Fibroblast of pulmonary artery (primary cell): Measurements from ENCODE around the gene SLC36A4.

ENCODE experiments used
- DNase-seq: peaks from one replicate; pipeline ENCODE4 v3.0.0-alpha.2; 2010; ENCODE audit warnings: low read depth
- H3K4me3 ChIP-seq: replicated peaks from 2 replicates; pipeline ENCODE4 v1.5.1; 2011; ENCODE audit warnings: low read depth, mild to moderate bottlenecking, control low read depth, low read length, moderate library complexity
- TF ChIP-seq, protein P1 (sequence below): IDR thresholded peaks from 2 replicates; pipeline ENCODE4 v1.5.1; 2011; ENCODE audit warnings: mild to moderate bottlenecking, control low read depth, low read length, inconsistent platforms; ENCODE audit errors: missing control alignments

SLC36A4 gene

DNA sequence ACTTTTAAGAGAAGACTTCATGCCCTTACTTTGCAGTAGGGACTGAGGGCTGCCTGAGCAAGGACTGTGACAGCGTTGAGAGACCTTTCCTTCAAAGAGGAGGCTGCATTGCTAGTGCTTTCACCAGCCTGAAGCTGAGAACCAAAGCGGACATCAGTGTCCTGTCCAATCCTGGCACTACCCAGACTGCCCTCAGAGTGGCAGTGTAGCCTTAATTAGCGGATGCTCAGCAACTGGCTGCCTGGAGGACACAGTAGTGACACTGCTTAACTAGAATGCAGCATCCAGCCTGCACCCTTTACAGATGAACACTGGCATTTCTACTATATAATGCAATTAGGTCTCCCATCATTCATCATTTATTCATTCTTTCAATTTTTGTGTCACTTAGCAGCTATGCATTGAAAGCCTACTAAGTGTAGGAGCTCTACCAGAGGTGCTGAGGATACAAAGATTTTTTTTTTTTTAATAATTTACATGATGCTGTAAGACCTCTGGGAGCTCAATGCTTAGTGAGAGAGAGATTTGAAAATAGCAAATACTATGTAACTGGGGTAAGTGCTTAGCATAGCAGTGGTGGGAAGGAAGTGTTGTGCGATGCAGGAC, 36.9 kb upstream of the SLC36A4 start:
- no peak overlapping the region for H3K4me3 ChIP-seq
- TF ChIP-seq, protein P1, sequence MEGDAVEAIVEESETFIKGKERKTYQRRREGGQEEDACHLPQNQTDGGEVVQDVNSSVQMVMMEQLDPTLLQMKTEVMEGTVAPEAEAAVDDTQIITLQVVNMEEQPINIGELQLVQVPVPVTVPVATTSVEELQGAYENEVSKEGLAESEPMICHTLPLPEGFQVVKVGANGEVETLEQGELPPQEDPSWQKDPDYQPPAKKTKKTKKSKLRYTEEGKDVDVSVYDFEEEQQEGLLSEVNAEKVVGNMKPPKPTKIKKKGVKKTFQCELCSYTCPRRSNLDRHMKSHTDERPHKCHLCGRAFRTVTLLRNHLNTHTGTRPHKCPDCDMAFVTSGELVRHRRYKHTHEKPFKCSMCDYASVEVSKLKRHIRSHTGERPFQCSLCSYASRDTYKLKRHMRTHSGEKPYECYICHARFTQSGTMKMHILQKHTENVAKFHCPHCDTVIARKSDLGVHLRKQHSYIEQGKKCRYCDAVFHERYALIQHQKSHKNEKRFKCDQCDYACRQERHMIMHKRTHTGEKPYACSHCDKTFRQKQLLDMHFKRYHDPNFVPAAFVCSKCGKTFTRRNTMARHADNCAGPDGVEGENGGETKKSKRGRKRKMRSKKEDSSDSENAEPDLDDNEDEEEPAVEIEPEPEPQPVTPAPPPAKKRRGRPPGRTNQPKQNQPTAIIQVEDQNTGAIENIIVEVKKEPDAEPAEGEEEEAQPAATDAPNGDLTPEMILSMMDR = peak; percentile 99
- peak; percentile 85 for DNase-seq

DNA sequence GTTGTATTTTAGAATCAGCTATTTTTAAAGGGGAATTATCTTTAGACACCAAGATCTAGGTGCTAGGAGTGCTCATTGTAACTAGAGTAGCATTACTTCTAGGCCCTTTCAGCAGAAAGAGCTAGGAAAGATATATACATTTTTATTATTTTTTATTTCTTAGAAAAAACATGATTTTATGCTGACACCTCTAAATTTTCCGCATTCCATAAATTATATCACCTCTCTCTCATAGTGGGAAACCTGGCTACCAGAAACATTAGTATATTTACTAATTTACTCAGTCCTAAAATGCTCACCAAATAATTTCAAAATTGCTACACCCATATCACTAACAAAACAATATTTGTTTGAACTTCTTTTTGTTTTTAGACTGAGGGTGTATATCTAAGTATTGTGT, 32.1 kb upstream of the SLC36A4 start:
- no peak for DNase-seq
- TF ChIP-seq, protein P1 = no peak
- no peak overlapping the region for H3K4me3 ChIP-seq

DNA sequence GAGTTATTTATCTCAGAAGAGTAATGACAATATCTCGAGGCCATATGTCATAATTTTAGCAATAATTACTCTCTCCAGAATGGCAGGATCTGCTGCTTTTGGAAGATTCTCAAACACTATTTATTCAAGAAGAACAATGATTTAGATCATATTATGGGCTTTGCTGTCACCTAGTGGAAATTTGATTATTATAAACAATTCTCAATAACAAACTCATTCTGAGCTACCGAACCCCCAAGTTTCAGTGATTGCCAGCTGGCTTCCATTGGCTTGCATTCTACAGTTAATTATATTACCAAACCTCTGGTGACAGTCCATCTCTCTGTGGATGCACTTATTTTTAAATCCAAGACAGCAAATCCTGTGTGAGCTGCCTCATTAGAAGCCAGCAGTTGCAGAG, 27.9 kb upstream of the SLC36A4 start:
- peak; percentile 48 for DNase-seq
- no peak overlapping the region for H3K4me3 ChIP-seq
- TF ChIP-seq, protein P1 = peak; percentile 22

DNA sequence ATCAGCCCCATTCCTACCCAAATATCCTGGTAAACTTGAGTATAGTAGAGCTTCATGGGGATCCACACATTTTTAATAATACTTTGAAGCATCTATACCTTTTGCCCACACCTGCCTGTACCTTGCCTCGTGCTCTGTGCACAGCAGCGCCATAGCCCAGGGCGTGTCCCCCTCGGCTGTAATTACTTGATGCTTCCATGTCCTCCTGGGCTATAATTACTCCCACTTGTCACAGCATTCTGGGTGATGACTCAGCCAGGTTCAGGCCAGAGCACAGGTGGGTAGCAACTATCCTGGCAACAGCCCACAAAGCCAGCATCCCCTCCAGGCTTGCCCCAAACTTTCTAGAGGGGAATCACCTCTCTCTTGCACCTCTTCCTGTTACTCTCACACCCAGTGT, 23.7 kb upstream of the SLC36A4 start:
- no peak for DNase-seq
- TF ChIP-seq, protein P1 = no peak
- H3K4me3 ChIP-seq = no peak overlapping the region

DNA sequence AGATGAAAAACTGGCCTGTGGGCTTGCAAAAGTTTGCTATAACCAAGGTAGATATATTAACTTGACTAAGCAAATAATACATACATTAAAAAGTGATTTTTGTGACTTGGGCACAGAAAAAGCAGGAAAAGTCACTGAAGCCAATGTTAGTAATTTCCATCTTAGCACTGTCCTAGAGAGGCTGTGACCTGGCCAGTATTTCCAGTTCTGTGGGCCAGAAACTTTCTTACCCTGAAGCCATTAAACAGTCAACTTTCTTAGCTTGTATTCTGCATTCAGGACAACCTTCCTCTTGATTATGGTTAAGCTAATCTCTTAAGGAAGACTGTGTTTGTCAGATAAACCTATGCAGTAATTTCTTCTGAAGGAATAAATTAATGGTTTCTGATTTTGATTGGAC, 22.3 kb upstream of the SLC36A4 start:
- TF ChIP-seq, protein P1 = no peak
- DNase-seq = no peak
- H3K4me3 ChIP-seq = no peak overlapping the region

DNA sequence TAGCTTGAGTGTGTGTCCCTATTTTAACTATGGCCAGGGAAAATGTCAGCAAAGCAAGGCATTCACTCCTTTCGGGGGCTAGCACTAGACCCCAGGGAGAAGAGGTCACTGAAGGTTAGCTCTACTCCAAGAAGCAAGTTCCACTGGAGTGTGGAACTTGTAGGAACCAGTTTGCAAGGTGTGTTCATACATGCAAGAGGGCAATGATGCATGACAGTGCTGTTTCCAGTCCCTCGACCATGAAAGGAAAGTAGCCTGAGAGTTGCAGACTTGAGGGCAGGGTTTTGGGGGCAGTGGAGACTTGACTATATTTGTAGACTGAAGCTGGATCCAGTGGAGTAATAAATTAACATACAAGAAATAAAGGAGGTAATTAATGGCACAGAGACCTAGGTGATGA, 21.6 kb upstream of the SLC36A4 start:
- H3K4me3 ChIP-seq = no peak overlapping the region
- DNase-seq = no peak
- TF ChIP-seq, protein P1 = no peak

DNA sequence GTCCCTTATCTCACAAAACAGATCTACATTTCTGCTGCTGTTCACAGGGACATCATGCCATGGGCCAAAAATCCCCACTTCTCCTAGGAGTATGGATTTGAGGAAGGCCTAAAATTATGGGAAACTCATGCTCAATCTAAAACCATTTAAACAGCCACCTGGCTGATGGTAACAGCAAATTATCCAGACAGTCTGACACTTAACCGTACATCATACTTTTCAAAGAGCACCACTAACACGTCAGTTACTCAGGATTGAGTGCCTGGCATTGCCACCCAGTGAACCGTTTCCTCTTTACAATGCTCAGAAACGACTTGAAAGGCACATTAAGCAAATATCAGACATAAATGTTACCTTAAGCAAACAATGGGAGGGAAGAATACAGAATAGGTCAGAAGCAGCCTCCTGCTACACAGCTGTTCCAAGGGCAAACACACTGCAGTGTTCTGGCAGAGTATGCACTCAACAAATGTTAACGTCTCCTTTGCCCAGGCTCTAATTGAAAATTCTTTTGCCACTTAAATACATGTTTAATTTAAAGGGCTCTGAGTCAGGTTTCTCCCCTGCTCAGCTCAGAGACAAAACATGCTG, 18.8 kb upstream of the SLC36A4 start:
- no peak for DNase-seq
- TF ChIP-seq, protein P1 = no peak
- H3K4me3 ChIP-seq = no peak overlapping the region
